ENCODE data around the gene GCAT.

GRCh38 chr22:37849089-37849751, 41.5 kb downstream of the GCAT start, which contains the start of gene EIF3L:
- TF ChIP-seq, protein P1, sequence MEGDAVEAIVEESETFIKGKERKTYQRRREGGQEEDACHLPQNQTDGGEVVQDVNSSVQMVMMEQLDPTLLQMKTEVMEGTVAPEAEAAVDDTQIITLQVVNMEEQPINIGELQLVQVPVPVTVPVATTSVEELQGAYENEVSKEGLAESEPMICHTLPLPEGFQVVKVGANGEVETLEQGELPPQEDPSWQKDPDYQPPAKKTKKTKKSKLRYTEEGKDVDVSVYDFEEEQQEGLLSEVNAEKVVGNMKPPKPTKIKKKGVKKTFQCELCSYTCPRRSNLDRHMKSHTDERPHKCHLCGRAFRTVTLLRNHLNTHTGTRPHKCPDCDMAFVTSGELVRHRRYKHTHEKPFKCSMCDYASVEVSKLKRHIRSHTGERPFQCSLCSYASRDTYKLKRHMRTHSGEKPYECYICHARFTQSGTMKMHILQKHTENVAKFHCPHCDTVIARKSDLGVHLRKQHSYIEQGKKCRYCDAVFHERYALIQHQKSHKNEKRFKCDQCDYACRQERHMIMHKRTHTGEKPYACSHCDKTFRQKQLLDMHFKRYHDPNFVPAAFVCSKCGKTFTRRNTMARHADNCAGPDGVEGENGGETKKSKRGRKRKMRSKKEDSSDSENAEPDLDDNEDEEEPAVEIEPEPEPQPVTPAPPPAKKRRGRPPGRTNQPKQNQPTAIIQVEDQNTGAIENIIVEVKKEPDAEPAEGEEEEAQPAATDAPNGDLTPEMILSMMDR (IDR thresholded peaks at IDR 0.05) = no peak
- peak; percentile 94 to 98 (median 96) for TF ChIP-seq POLR2AphosphoS5 (IDR thresholded peaks at IDR 0.05)
